Adrenal gland (tissue), 5 donors: ENCODE data around the gene GLI1.

ENCODE experiments used
- CTCF ChIP-seq, 6 experiments: fragments of 450-650 bp in 4 of 6; fragments of 200-600 bp in 2 of 6; sonication (generic) in 1 of 6; IDR thresholded peaks; 1 replicate in 5 of 6; 2 replicates in 1 of 6; pipeline versions ENCODE4 v1.5.1 to v1.8.0; 2016 to 2021; ENCODE audit warnings: antibody characterized with exemption in 6 of 6, mild to moderate bottlenecking in 2 of 6, moderate library complexity in 1 of 6
- POLR2A ChIP-seq, 2 donors: fragments of 450-650 bp; IDR thresholded peaks; one replicate each; pipeline ENCODE4 v1.6.1; 2017; ENCODE audit warnings: antibody characterized with exemption in 2 of 2, mild to moderate bottlenecking in 2 of 2, moderate library complexity in 1 of 2
- donor health status: DM: no; HTN: no; CAD: no.

- no peak for TF ChIP-seq CTCF (IDR thresholded peaks at IDR 0.05)
- no peak for TF ChIP-seq POLR2A (IDR thresholded peaks at IDR 0.05)
Measured at GRCh38 chr12:57515408-57515933, 55.9 kb downstream of the GLI1 start.
